Measurements from ENCODE around the gene ATP6V0A4. TPM values are rescaled to one million over a fixed set of nuclear protein-coding genes. Genes with fewer than 3 reads are reported as not detected.

ATP6V0A4 gene
- polyA plus RNA-seq, 1 experiment = not detected

GRCh38 chr7:138832966-138833365, 35.0 kb upstream of the ATP6V0A4 start:
- ChIA-PET CTCF (no interaction called here), POLR2A (no interaction called here)
- Histone ChIP-seq H3K4me3 (ENCODE audit: low read depth, low read length) (no peak overlapping the region), H3K9me3 (ENCODE audit: control insufficient read depth, insufficient read depth, low read length) (no peaks in the 10 kb centered on the region; the same call in 1 of the 2 replicates), H3K27me3 (ENCODE audit: control insufficient read depth, insufficient read depth, low read length) (no peaks in the 10 kb centered on the region), H3K27ac (ENCODE audit: low read depth, low read length) (no peak overlapping the region)
- DNase-seq (ENCODE audit: low read depth, low spot score) = no peak
- TF ChIP-seq CTCF (IDR thresholded peaks at IDR 0.05; ENCODE audit: low read depth, low read length) = no peak

GRCh38 chr7:138829335-138829734, 31.3 kb upstream of the ATP6V0A4 start:
- no peak for DNase-seq (ENCODE audit: low read depth, low spot score)
- POLR2A ChIA-PET = no interaction called here
- H3K9me3 ChIP-seq (ENCODE audit: control insufficient read depth, insufficient read depth, low read length) = no peaks in the 10 kb centered on the region; the same call in 1 of the 2 replicates
- no peak overlapping the region for H3K4me3 ChIP-seq (ENCODE audit: low read depth, low read length)
- no peaks in the 10 kb centered on the region for H3K27me3 ChIP-seq (ENCODE audit: control insufficient read depth, insufficient read depth, low read length)
- CTCF ChIA-PET = no interaction called here
- TF ChIP-seq CTCF (IDR thresholded peaks at IDR 0.05; ENCODE audit: low read depth, low read length) = no peak
- no peak overlapping the region for H3K27ac ChIP-seq (ENCODE audit: low read depth, low read length)

- H3K27me3 ChIP-seq (ENCODE audit: control insufficient read depth, insufficient read depth, low read length) = no peaks in the 10 kb centered on the region
- ChIA-PET POLR2A (no interaction called here), CTCF (no interaction called here)
- H3K4me3 ChIP-seq (ENCODE audit: low read depth, low read length) = no peak overlapping the region
- no peak for TF ChIP-seq CTCF (IDR thresholded peaks at IDR 0.05; ENCODE audit: low read depth, low read length)
- H3K27ac ChIP-seq (ENCODE audit: low read depth, low read length) = no peak overlapping the region
- no peak for DNase-seq (ENCODE audit: low read depth, low spot score)
- H3K9me3 ChIP-seq (ENCODE audit: control insufficient read depth, insufficient read depth, low read length) = no peaks in the 10 kb centered on the region; the same call in 1 of the 2 replicates
These were observed 30.3 kb upstream of the ATP6V0A4 start for GRCh38 chr7:138828302-138828701.

- CTCF ChIA-PET = no interaction called here
- DNase-seq (ENCODE audit: low read depth, low spot score) = no peak
- H3K27me3 ChIP-seq (ENCODE audit: control insufficient read depth, insufficient read depth, low read length) = no peaks in the 10 kb centered on the region
- no peak overlapping the region for H3K4me3 ChIP-seq (ENCODE audit: low read depth, low read length)
- no peak for TF ChIP-seq CTCF (IDR thresholded peaks at IDR 0.05; ENCODE audit: low read depth, low read length)
- POLR2A ChIA-PET = no interaction called here
- H3K9me3 ChIP-seq (ENCODE audit: control insufficient read depth, insufficient read depth, low read length) = no peaks in the 10 kb centered on the region; the same call in 1 of the 2 replicates
- H3K27ac ChIP-seq (ENCODE audit: low read depth, low read length) = no peak overlapping the region
These were observed 27.2 kb upstream of the ATP6V0A4 start for GRCh38 chr7:138825049-138825721.

GRCh38 chr7:138822867-138823535, 25.0 kb upstream of the ATP6V0A4 start:
- no peak for DNase-seq (ENCODE audit: low read depth, low spot score)
- POLR2A ChIA-PET = no interaction called here

More at GRCh38 chr7:138822867-138823535, 25.0 kb upstream of the ATP6V0A4 start:
- CTCF ChIA-PET = no interaction called here
- Histone ChIP-seq H3K9me3 (ENCODE audit: control insufficient read depth, insufficient read depth, low read length) (no peaks in the 10 kb centered on the region; the same call in 1 of the 2 replicates), H3K27me3 (ENCODE audit: control insufficient read depth, insufficient read depth, low read length) (no peaks in the 10 kb centered on the region), H3K27ac (ENCODE audit: low read depth, low read length) (no peak overlapping the region), H3K4me3 (ENCODE audit: low read depth, low read length) (no peak overlapping the region)
- no peak for TF ChIP-seq CTCF (IDR thresholded peaks at IDR 0.05; ENCODE audit: low read depth, low read length)
